HG03521 (cell line): ENCODE results near the gene SP9.
"Not testable (repeated sequence)": the region's sequence is repeated elsewhere in the genome, so short reads cannot be mapped to it uniquely, and the experiment has no call there.

Source experiments
- ATAC-seq: cut with Tn5 transposase; IDR thresholded peaks from one replicate; pipeline ENCODE4 v1.9.1; 2021; ENCODE audit warnings: mild to moderate bottlenecking, moderate library complexity; ENCODE audit not compliant: unreplicated experiment

SP9 gene

GRCh38 chr2:174344716-174345461, 10.1 kb downstream of the SP9 start:
- ATAC-seq = no peak

DNA sequence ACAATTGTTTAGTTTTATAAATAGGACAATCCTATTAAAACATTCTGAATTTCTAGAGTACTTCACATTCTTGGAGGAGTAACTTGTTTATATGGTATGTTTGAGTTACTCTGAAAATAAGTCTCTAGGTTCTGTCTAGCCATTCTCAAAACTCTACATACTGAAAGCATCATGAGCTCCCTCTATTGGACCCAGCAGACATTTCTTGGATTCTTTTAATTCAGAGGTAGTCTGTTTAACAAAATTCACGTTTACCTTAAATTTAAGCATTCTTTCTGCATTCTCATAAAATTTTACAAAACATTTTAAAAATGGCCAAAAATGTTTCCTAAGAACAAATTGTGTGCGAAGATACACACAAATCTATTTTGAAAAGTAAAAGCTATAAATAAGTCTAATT, 15.3 kb downstream of the SP9 start:
- no peak for ATAC-seq

GRCh38 chr2:174350593-174351181, 15.9 kb downstream of the SP9 start:
- no peak for ATAC-seq

DNA sequence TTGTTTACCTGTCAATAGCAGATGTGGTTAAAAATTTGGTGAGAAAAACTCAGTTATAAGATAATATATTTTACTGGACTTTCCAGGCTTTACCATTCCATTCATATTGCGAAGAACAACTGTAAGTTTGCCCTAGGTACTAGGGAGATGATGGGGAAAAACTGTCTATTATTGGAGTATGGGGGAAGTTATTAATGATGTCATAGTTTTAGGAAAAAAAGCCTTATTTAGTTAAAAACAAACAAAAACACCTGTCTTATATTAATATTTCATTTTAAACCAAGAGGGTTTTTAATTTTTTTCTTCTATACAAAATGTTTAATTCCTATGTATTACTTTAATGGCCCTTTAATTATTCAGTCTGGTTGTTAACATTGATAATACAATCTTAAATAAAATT, 18.2 kb downstream of the SP9 start:
- ATAC-seq = no peak

DNA sequence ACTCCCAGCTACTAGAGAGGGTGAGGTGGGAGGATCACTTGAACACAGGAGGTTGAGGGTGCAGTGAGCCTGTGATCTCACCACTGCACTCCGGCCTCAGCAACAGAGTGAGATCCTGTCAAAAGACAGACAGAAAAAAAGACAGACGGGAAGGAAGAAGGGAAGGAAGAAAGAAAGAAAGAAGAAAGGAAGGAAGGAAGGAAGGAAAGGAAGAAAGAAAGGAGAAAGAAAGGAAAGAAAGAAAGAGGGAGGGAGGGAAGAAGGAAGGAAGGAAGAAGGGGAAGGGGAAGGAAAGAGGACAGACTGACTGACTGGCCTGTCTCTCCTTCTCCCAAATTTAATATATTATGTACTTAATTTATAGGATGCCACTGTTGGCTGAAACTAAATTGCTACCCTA, 21.6 kb downstream of the SP9 start:
- ATAC-seq = no peak

DNA sequence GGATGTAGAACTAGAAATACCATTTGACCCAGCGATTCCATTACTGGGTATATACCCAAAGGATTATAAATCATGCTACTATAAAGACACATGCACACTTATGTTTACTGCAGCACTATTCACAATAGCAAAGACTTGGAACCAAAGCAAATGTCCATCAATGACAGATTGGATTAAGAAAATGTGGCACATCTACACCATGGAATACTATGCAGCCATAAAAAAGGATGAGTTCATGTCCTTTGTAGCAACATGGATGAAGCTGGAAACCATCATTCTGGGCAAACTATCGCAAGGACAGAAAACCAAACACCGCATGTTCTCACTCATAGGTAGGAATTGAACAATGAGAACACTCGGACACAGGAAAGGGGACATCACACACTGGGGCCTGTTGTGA, 24.9 kb downstream of the SP9 start:
- not testable (repeated sequence) for ATAC-seq

- ATAC-seq = no peak
Measured at GRCh38 chr2:174362949-174363348, 28.2 kb downstream of the SP9 start.

- not testable (repeated sequence) for ATAC-seq
Measured at GRCh38 chr2:174363492-174364225, 28.9 kb downstream of the SP9 start.

DNA sequence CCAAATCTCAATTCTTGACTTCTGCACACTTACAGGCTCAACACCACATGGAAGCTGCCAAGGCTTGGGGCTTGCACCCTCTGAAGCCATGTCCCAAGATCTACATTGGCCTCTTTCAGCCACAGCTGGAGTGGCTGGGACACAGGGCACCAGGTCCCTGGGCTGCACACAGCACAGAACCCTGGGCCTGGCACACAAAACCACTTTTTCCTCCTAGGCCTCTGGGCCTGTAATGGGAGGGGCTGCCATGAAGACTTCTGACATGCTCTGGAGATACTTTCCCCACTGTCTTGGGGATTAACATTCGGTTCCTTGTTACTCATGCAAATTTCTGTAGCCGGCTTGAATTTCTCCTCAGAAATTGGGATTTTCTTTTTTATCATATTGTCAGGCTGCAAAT, 29.9 kb downstream of the SP9 start:
- ATAC-seq = no peak

DNA sequence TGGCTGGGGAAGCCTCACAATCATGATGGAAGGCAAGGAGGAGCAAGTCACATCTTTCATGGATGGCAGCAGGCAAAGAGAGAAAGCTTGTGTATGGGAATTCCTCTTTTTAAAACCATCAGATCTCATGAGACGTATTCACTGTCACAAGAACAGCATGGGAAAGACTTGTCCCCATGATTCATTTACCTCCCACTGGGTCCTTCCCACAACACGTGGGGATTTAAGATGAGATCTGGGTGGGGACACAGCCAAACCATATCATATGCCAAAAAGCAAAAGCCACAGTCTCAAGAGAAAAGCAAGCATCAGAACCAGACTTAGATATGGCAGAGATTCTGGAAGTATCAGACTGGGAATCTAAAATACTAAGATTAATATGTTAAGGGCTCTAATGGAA, 30.8 kb downstream of the SP9 start:
- no peak for ATAC-seq

GRCh38 chr2:174368691-174369090, 33.9 kb downstream of the SP9 start:
- ATAC-seq = no peak

- no peak for ATAC-seq
Measured at GRCh38 chr2:174376967-174377366, 42.2 kb downstream of the SP9 start.

- ATAC-seq = no peak
Measured at GRCh38 chr2:174383796-174384195, 49.0 kb downstream of the SP9 start.

DNA sequence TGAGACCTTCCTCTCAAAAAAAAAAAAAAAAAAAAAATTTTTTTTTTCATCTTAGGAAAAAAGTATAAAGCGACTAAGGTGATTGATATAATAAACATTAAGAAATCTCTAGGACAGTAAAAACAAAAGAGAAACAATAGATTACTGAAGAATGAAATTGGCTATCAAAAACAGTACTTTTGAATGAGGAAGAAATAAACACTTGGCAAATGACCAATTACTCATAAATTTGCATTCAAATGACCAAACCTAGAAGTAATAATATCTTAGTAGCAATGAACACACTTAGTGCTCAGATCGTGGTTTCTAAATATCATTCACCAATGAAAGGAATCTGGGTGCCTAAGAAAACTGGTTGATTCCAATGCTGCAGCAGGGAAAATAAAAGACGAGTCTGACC, 50.4 kb downstream of the SP9 start:
- ATAC-seq = no peak
